ENCODE data around the gene C19orf53.

Gene C19orf53

DNA sequence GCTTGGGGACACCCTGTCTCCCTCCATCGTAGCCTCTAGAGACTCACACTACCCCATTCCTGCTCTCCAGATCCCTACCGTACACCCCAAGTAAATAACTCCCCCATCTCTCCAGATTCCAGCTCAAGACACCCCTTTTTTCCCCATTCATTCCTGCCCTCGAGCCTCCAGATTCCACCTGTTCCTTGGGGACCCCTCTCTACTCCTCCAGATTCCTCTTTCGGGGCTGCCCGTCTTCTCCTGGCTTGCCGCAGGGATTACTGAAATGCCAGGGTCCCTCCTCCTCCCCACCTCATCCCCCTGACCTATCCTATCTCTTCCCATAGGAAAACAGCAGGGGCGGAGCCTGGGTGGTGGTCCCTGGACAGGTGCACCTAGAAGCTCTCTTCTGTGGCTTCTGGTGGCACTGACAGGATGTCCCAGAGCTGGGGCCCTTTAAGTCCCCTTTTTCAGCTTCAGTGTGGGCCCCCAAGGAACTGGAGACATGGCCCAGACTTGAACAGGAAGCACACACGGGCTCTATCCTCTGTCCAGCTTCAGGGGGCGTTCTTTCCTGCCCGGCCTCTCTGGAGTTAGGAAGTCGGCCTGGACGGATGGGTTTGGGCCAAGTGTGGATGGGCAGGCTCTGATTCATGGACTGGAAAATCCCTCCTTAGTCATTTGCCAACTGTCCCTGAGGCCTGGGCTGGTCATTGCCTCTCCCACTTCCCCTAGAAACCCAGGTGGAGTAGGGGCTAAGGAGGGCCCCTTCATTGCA is 22.2 kb downstream of the C19orf53 start:
- no peak for DNase-seq

DNA sequence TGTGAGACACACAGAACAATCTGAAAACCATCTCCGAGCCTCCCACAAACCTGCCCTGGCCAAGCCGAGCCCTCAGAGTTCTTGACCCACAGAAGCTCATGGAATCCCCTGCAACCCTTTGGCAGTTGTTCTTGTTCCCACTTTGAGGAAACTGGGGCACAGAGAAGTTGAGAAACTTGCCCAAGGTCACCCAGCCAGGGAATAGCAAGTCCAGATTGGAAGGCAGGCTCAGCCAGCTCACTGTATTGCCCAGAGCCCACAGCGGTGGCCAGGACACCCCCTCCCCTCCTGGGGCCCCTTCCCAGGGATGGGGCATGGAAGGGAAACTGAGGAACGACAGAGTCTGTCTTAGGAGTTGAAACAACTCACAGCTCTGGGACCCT is 22.8 kb downstream of the C19orf53 start:
- DNase-seq: no peak

DNA sequence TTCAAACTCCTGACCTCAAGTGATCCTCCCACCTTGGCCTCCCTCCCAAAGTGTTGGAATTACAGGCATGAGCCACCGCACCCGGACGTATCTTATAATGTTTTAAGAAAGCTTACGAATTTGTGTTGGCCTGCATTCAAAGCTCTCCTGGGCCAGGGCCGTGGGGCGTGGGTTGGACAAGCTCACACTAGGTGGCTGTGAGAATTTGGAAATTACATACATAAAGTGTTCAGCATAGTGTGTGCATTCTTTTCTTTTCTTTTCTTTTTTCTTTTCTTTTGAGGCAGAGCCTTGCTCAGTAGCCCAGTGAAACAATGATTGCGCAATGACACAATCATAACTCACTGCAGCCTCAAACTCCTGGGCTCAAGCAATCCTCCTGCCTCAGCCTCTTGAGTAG is 23.6 kb downstream of the C19orf53 start:
- DNase-seq: no peak

DNA sequence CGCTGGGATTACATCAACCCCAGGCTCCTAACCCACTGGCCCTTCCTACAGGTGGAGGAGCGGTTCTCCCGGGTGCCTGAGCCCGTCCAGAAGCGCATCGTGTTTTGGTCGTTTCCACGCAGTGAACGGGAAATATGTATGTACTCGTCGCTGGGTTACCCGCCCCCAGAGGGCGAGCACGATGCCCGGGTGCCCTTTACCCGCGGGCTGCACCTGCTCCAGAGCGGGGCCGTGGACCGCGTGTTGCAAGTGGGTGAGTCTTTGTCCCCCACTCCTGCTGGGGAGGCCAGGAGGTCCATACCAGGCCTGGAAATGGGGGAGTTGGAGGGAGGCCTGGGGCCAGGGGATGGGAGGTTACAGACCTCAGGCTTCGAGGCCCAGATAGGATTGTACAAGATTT is 25.4 kb downstream of the C19orf53 start:
- no peak for DNase-seq

DNA sequence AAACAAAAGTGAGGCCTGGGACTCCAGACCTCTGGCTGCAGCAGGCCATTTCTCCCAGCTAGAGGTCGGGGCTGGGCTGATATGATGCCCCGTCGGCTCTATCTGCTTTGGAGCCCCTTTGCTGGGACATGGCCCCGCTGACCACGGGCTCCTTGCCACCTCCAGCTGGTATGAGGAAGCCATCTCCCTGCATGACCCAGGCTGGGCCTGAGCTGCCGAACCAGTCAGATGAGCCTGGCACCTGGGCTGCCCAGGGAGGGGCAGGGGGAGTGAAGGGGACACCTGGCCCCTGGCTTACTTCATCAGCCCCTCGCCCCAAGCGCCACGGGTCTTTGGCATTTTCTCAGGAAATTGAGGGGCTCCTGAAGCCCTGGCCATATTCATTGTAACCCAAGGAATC is 28.8 kb downstream of the C19orf53 start:
- DNase-seq: no peak

DNA sequence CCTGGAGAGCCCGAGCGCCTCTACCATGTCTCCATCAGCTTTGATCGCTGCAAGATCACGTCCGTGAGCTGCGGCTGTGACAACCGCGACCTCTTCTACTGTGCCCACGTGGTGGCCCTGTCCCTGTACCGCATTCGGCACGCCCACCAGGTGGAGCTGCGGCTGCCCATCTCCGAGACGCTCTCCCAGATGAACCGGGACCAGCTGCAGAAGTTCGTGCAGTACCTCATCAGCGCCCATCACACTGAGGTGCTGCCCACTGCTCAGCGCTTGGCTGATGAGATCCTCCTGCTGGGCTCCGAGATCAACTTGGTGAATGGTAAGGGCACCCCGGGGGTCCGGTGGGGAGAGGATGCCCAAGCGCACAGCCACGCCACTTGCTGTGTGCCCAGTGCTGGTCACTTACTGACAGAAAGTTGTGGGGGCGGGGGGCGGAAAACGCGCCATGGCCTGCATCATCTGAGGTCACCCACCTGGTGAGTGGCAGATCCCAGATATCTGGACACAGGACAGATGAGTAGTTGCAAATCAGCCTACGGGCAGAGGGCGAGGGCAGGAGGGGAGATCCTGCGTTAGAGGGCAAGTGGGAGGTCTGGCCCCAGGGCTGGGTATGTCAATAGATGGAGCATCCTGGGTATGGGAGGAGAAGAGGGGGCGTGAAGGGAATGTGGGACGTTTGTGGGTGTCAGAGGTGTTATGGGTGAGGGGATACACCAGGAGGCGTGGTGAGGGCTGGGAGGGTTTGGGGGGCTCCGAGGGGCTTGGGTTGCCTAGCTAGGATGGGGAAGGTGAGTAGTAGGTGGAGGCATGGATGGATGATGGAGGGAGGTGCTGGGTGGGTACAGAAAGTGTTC is 30.8 kb downstream of the C19orf53 start:
- no peak for DNase-seq

DNA sequence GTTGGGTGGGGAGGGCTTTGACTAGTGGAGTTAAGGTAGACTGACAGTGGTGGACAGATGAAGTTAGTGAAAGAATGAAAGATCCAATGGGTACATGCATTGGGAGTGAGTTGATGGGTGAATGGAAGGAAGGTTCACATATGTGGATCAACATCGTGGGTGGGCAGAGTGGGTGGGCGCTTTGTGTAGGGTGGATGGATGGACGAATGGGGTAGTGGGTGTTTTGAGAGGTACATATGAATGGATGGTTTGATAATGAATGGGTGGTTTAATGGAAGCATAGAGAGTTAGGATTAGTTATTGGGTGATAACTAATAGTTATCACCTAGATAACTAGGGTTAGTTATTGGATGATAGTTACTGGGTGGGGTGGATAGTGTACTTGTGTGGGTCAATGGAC is 32.5 kb downstream of the C19orf53 start:
- no peak for DNase-seq

DNA sequence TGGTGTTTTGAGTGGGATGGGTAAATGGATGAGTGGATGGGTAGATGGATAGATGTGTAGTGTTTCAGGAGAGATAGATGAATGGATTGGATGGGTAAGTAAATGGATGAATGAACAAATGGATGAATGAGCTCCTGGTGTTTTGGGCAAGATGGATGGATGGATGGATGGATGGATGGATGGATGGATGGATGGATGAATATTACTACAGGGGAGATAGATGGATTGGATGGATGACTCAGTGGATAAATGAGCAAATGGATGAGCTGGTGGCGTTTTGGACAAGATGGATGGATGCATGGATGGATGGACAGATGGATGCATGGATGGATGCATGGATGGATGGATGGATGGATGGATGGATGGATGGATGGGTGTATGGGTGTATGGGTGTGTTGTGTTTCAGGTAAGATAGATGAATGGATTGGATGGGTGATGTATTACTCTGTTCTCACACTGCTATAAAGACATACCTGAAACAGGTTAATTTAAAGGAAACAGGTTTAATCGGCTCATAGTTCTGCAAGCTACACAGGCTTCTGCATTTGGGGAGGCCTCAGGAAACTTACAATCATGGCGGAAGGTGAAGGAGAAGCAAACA is 33.3 kb downstream of the C19orf53 start:
- DNase-seq: no peak

DNA sequence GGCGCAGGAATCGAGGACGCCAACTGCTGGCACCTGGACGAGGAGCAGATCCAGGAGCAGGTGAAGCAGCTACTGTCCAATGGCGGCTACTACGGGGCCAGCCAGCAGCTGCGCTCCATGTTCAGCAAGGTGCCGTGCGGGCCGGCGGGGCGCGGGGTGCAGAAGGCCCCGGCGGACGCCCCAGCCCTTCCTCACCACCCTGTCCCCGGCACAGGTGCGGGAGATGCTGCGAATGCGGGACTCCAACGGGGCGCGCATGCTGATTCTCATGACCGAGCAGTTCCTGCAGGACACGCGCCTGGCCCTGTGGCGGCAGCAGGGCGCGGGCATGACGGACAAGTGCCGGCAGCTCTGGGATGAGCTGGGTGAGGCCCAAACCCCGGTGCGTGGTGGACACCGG is 34.6 kb downstream of the C19orf53 start:
- no peak for DNase-seq

DNA sequence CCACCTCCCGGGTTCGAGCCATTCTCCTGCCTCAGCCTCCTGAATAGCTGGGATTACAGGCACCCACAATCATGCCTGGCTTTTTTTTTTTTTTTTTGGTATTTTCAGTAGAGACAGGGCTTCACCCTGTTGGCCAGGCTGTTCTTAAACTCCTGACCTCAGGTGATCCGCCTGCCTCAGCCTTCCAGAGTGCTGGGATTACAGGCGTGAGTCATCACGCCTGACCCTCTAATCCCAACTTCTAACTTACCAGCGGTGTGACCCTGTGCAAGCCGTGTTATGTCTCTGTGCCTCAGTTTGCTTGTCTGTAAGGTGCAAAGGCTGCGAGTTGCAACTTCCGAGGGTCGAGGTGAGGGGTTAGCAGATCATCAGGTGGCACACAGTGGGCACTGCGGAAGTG is 38.3 kb downstream of the C19orf53 start:
- no peak for DNase-seq

DNA sequence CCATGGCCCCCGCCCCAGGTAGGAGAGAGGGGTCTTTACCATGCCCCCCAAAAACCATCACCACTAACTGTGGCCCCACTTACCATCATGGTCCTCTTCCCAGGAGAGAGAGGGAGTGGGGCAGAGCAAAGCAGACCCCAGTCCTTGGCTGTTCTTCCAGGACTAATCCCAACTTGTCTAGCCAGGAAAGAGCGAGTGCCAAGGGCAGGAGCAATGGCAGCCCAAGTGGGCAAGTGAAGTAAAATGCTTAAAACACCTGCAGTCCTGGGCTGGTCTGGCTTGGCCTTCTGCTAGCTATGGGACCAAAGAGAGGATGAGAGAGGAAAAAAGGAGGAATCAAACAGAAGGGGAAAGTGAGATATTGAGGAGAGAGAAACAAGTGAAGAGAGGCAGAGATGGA is 38.9 kb downstream of the C19orf53 start:
- DNase-seq: no peak

DNA sequence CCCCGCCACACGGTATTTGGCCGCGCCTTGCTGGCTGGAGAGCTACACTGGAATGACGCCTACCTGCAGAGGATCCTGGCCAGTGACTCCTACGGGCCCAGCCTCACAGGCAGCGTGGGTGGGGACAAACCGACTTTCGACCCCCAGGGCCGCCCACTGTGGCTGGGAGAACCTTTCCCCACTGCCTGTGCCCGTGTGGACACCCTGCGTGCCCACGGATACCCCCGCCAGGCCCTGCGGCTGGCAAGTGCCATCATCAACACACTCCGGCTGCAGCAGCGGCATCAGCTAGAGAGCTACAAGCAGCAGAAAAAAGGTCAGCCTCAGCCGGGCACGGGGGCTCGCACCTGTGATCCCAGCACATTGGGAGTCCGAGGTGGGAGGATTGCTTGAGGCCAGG is 40.3 kb downstream of the C19orf53 start:
- no peak for DNase-seq

DNA sequence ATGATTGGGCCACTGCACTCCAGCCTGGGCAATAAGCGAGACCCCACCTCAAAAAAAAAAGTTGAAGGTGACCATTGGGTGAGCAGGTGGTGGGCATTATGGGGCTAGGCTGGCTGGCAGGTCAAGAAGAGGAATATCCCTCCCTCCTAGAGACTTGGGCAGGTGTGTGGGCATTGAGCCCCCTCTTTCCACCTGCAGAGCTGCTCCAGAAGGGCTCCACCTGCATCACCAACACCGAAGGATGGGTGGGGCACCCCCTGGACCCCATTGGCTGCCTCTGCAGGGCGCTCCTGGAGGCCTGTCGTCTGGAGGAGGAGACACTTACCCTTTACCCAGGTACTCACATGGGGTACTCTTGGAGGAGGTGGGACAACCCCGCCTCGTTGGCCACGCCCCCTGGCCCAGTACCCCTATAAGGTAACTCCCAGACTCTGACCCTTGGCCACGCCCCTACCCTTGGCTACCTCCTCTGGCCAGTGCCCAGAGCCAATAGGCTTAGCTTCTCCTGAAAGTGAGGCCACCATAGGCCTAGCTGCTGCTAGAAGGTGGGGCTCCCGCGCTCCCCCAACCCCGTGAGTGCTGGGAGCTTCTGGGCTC is 42.9 kb downstream of the C19orf53 start:
- no peak for DNase-seq

DNA sequence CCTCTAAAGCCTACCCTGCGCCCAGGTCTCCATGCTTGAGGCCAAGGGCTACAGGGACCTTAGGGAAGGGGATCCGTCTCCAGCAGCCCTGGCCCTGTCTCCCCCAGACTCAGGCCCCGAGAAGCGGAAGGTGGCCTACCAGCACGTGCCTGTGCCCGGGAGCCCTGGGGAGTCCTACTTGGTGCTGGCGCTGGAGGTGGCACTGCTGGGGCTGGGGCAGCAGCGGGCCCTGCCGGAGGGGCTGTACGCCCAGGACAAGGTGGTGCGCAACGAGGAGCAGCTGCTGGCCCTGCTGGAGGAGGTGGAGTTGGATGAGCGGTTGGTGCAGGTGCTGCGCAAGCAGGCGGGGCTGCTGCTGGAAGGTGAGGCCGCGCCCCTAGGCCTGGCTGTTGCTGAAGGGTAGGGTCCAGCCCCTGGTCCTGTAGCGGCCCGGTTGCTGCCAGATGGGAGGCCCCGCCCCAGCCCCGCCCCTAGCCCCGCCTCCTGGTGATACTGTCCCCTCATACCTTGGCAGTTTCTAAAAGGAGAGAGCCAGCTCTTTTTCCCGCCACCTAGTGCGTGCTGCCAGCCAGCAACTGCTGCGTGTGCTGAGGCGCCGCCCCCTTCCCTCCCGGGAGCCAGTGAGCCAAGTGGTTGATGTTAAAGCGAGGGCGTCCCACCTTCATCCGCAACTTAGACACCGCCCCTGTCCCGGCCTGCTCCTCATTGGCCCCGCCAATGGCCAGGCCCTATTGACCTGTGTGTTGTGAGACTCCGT is 43.5 kb downstream of the C19orf53 start:
- DNase-seq: no peak

DNA sequence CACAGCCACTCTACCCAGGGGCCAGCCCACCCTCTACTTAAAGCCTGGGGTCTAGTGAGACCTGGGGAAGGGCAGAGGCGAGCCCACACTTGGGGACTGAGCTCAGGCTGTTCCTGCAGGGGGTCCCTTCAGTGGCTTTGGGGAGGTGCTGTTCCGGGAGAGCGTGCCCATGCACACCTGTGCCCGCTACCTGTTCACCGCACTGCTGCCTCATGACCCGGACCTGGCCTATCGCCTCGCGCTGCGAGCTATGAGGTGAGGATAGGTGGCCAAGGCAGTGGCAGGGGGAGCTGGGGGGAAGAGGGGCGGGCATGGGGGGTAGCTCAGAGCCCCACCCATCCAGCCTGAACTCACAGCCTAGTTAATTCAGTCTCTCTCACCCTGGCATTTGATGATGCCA is 45.0 kb downstream of the C19orf53 start:
- DNase-seq: no peak

DNA sequence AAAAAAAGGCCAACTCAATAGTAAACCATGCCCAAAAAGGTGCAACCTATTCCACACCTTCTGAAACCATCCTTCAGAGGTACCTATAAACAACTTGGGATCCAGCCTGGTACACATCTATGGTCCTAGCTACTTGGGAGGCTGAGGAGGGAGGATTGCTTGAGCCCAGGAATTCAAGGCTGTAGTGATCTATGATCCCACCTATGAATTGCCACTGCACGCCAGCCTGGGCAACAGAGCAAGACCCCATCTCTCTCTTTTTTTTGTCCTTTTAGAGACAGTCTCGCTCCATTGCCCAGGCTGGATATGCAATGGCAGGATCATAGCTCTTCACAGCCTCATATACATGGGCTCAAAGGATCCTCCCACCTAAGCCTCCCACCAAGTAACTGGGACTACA is 47.0 kb downstream of the C19orf53 start:
- no peak for DNase-seq

DNA sequence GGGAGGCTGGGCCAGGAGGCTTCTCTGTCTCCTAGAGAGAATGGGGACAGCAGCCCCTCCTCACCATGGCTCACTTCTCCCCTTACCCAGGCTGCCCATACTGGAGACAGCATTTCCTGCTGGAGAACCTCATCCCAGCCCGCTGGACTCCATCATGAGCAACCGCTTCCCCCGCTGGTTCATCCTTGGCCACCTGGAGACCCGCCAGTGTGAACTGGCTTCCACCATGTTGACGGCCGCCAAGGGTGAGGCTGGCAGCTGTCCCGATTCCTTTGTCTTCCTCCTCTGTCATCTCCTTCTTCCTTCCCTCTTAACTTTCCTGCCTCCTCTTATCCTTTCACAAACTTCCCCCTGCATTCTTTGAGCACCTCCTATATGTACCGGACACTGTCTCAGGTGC is 49.0 kb downstream of the C19orf53 start:
- DNase-seq: no peak

DNA sequence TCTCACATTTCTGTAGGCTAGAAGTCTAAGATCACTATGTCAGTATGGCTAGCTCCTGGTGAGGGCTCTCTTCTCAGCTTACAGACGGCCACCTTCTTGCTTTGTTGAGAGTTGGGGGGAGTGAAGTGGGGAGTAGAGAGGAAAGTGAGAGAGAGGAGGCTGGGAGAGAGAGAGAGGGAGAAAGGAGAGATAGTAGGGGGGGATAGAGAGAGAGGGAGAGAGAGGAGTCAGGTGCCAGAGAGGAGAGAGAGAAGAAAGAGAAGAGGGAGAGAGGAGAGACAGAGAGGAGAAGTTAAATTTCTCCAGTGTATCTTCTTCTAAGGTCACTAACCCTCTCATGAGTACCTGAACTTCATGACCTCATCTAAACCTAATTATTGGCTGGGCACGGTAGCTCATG is 49.6 kb downstream of the C19orf53 start:
- no peak for DNase-seq

DNA sequence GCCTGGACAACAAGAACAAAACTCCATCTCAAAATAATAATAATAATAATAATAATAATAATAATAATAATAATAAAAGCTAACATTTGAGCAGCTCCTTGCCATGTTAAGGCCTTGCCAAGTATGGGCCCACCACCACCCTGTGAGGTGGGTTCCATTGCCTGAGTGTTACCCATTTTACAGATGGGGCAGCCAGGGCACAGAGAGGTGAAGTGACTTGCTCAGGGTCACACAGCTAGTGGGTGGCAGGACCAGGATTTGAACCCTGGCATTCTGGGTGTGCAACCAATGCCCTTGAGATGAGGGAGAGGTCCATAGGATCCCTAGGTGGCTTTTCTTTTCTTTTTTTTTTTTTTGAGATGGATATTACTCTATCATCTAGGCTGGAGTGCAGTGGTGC is 50.4 kb downstream of the C19orf53 start:
- DNase-seq: no peak

DNA sequence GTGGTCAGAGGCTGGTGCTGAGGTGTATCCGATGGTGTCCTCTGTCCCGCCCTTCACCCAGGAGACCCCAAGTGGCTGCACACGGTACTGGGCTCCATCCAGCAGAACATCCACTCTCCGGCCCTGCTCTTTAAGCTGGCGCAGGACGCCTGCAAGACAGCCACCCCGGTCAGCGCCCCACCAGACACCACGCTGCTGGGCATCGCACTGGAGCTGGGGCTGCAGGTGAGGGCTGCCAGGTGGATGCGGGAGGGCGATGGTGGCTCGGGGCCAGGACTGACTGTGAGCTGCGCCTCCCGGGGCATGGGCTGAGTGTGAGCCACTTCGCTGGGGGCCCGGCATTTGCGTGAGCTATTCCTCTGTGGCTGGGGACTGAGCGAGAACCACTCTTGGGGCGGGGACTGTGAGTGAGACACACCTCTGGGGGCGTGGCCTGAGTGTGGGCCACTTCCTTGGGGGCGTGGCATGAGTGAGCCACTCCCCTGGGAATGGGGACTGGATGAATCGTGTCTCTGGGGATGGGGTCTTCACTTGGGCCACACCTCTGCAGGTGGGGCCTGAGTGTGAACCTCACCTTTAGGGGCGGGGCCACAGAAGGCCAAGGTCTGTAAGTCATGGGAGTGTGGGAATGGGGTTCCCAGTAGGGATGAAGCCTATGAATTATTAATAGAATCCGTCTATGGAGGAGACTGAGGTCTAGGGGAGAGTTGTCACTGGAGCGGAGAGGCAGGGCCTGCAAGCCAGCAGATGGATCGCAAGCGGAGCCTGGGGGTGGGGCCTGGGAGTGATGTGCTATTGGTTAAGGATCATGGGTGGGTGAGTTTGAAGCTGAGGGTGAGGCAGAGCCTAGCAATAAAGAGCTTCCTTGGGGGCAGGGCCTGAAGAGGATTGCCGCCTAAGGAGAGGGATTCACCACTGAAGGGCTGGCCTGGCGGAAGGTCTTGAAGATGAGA is 51.5 kb downstream of the C19orf53 start:
- DNase-seq: no peak

DNA sequence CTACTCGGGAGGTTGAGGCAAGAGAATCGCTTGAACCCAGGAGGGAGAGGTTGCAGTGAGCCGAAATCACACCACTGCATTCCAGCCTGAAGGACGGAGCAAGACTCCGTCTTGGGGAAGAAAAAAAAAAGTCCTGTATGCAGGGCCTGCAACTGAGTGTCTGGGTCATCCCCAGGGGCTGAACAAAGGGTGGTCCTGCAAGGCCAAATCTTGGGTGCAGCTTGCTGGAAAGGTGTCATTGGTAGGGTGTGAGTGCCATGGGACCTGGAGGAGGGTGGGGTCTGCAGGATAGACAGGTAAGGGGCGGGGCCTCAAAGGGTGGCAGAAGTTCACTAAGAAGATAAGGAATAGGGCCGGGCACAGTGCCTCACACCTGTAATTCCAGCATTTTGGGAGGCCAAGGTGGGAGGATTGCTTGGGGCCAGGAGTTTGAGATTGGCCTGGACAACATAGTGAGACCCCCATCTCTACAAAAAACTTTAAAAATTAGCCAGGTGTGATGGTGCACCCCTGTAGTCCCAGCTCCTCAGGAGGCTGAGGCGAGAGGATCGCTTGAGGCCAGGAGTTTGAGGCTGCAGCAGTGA is 52.5 kb downstream of the C19orf53 start:
- no peak for DNase-seq

All from NCI-H446 treated with DMSO at 0.1 percent for 48 hours (cell line).